Thyroid gland (tissue), 4 donors: ENCODE results near the gene IRS1. TPM values are rescaled to one million over a fixed set of nuclear protein-coding genes. Genes with fewer than 3 reads are reported as not detected.

Experiments
- DNase-seq, 2 donors: peaks; one replicate each; pipeline ENCODE4 v3.0.0-alpha.2; 2019
- H3K27ac ChIP-seq, 3 donors: fragments of 200-600 bp; sonication (generic); 1 replicate in 2 of 3; 2 replicates in 1 of 3; pipeline ENCODE4 v1.5.1; 2016 to 2019; ENCODE audit warnings: mild to moderate bottlenecking in 1 of 3, moderate library complexity in 1 of 3
- H3K27me3 ChIP-seq: fragments of 200-600 bp; sonication (generic); one replicate; pipeline ENCODE4 v1.5.1; 2019
- H3K36me3 ChIP-seq, 2 donors: fragments of 200-600 bp; sonication (generic); one replicate each; pipeline ENCODE4 v1.5.1; 2016 to 2019
- H3K4me1 ChIP-seq, 2 donors: fragments of 200-600 bp; sonication (generic); one replicate each; pipeline ENCODE4 v1.5.1; 2017 to 2019
- H3K4me3 ChIP-seq, 3 donors: fragments of 200-600 bp; sonication (generic); replicated peaks in 1 of 3; 1 replicate in 2 of 3; 2 replicates in 1 of 3; pipeline ENCODE4 v1.5.1; 2016; ENCODE audit warnings: mild to moderate bottlenecking in 1 of 3
- H3K9me3 ChIP-seq: fragments of 200-600 bp; sonication (generic); one replicate; pipeline ENCODE4 v1.5.1; 2017
- CTCF ChIP-seq, 6 experiments: fragments of 200-600 bp in 3 of 6; fragments of 450-650 bp in 3 of 6; sonication (generic) in 3 of 6; IDR thresholded peaks; one replicate each; pipeline ENCODE4 v1.5.1; 2016 to 2019; ENCODE audit warnings: antibody characterized with exemption in 6 of 6, mild to moderate bottlenecking in 2 of 6, inconsistent platforms in 1 of 6, moderate library complexity in 1 of 6
- POLR2A ChIP-seq, 2 donors: fragments of 450-650 bp; IDR thresholded peaks; one replicate each; pipeline ENCODE4 v1.6.1; 2017; ENCODE audit warnings: antibody characterized with exemption in 2 of 2, mild to moderate bottlenecking in 2 of 2, moderate library complexity in 1 of 2
- WGBS, 2 donors: methylation state at CpG; one replicate each; pipeline ENCODE4 v1.1.5; 2017; 5-methylcytosine and 5-hydroxymethylcytosine counted together
- intact Hi-C: fragments of 100-400 bp; cut with DNase I; formaldehyde crosslinking; loops from one replicate; pipeline ENCODE4 v1.15.1; 2023
- total RNA-seq, 4 donors: library from RNA; depleted of rRNA; stranded (reverse); fragments of >200 nt; gene quantifications; one replicate each; pipeline ENCODE4 v1.2.3, GENCODE V29; 2016

IRS1 gene
- total RNA-seq, 4 donors from 2014 or later: 61.9 to 166 (median 98.7) TPM

- peak overlapping the region; percentile 3 to 76 (median 35) for H3K4me3 ChIP-seq
- intact Hi-C loops: loop anchor here (5.0 to 10.0 kb wide), 4 partner anchors 155 to 1128 kb away; no protein-coding TSS in a partner anchor
- DNase-seq: peak in 1 of 2 donors; percentile 83
- WGBS, 2 donors: 6 to 13% methylated on average over 22 to 23 of the region's 39 CpGs
- peaks cover 16 to 22% of the 10 kb centered on the region in 2 donors for H3K4me1 ChIP-seq
- no peaks in the 10 kb centered on the region for H3K27me3 ChIP-seq
- H3K9me3 ChIP-seq: no peaks in the 10 kb centered on the region
- H3K27ac ChIP-seq: peak overlapping the region; percentile 84 to 98 (median 94)
- TF ChIP-seq CTCF (IDR thresholded peaks at IDR 0.05) (peak in 1 of 6 experiments; percentile 75), POLR2A (IDR thresholded peaks at IDR 0.05) (no peak)
- peaks cover 5 to 10% of the 10 kb centered on the region in 2 donors for H3K36me3 ChIP-seq
Observed at GRCh38 chr2:226799976-226800940, 638 bp upstream of the IRS1 start.

- TF ChIP-seq POLR2A (IDR thresholded peaks at IDR 0.05) (no peak), CTCF (IDR thresholded peaks at IDR 0.05) (no peak)
- DNase-seq: peak; percentile 57 to 65
- Histone ChIP-seq H3K9me3 (no peaks in the 10 kb centered on the region), H3K4me3 (peak overlapping the region; percentile 72 to 76 (median 76)), H3K27me3 (no peaks in the 10 kb centered on the region), H3K27ac (peak overlapping the region; percentile 84 to 98 (median 94)), H3K4me1 (peaks cover 16 to 22% of the 10 kb centered on the region in 2 donors), H3K36me3 (peaks cover 6 to 10% of the 10 kb centered on the region in 2 donors)
- WGBS, 2 donors: 3 to 4% methylated on average over 13 to 25 of the region's 80 CpGs
- intact Hi-C loops: loop anchor here (5.0 to 10.0 kb wide), 2 partner anchors 154 to 581 kb away; no protein-coding TSS in a partner anchor
Observed at GRCh38 chr2:226798422-226799210, 1.0 kb downstream of the IRS1 start.

- Histone ChIP-seq H3K4me1 (peaks cover 16 to 22% of the 10 kb centered on the region in 2 donors), H3K9me3 (no peaks in the 10 kb centered on the region), H3K36me3 (peaks cover 6 to 10% of the 10 kb centered on the region in 2 donors), H3K27me3 (no peaks in the 10 kb centered on the region), H3K27ac (peak overlapping the region; percentile 84 to 98 (median 94)), H3K4me3 (peak overlapping the region; percentile 72 to 76 (median 76))
- TF ChIP-seq CTCF (IDR thresholded peaks at IDR 0.05) (no peak), POLR2A (IDR thresholded peaks at IDR 0.05) (no peak)
- 35 to 41% methylated on average over 21 to 23 of the region's 23 CpGs for WGBS, 2 donors
- intact Hi-C loops: loop anchor here (5.0 to 10.0 kb wide), 2 partner anchors 153 to 581 kb away; no protein-coding TSS in a partner anchor
- DNase-seq: peak in 1 of 2 donors; percentile 35
Observed at GRCh38 chr2:226797989-226798421, 1.6 kb downstream of the IRS1 start.

- TF ChIP-seq POLR2A (IDR thresholded peaks at IDR 0.05) (peak in 1 of 2 donors; percentile 39), CTCF (IDR thresholded peaks at IDR 0.05) (no peak)
- H3K9me3 ChIP-seq: no peaks in the 10 kb centered on the region
- 67 to 77% methylated on average over 33 of the region's 50 CpGs for WGBS, 2 donors
- H3K27ac ChIP-seq: peak overlapping the region; percentile 84 to 98 (median 94)
- H3K4me1 ChIP-seq: peaks cover 21 to 22% of the 10 kb centered on the region in 2 donors
- peaks cover 6 to 10% of the 10 kb centered on the region in 2 donors for H3K36me3 ChIP-seq
- peak; percentile 69 to 73 for DNase-seq
- peak overlapping the region; percentile 72 to 76 (median 76) for H3K4me3 ChIP-seq
- intact Hi-C loops: loop anchor here (5.0 to 10.0 kb wide), 2 partner anchors 153 to 580 kb away; no protein-coding TSS in a partner anchor
- H3K27me3 ChIP-seq: no peaks in the 10 kb centered on the region
Observed at GRCh38 chr2:226797289-226797988, 2.2 kb downstream of the IRS1 start.
